ENCODE results near the gene BCL11A.

Gene BCL11A

DNA sequence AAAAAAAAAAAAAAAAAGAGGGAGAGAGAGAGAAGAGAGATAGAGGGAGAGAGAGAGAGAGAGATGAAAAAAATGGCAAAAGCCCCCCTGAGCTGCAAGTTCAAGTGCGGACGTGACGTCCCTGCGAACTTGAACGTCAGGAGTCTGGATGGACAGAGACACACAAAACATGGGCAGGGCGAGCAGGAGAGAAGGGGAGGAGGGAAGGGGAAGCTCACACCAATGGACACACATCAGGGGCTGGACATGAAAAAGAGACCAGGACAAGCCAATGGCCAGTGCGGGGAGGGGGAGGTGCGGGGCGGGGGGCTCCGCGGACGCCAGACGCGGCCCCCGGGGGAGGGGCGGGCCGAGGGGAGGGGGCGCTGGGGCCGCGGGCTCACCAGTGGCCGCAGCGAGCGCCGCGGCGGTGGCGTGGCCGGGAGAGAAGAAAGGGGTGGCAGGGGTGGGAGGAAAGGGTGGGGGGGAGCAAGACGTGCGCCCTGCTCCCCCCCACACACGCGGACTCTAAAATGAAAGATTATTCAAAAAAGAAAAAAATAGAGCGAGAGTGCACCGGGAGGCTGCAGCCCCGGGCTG is at the start of gene BCL11A:
TSS of gene BCL11A (minus strand) at position 160 of the 579 bp plus-strand sequence. CDS start 384 bp downstream, outside the sequence.
- no peak for DNase-seq (ENCODE audit: low spot score)

DNA sequence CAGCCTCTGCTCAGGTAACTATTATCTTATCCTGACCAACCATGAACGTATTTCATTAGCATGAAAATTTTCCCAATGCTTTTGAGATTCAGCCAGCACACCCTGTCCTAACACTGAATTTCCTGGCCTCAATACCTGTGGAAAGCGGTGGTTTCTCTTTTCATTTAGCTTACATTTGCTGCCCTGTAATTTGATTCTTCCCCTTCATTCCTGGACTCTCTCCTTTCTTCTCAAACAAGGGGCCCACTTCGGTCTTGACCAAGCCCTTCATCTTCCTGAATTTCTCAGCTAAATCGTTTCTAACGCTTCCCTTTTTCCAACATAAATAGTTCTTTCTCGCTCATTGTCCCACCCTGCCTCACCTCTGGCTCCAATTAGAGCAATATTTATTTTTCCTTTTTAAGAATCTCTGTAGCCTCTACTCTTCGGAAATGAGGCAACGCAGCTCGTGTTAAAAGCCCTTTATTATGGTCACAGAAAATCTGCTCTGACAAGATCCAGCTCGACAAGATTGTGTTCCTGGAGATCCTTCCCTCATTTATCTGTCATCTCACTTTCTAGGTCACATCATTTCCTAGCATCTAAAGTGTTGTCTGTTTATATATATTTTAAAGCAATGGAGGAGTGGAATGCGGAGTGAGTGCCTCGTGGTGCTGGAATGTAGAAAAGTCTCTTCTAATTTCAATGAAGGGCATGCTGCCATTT is 49.5 kb upstream of the BCL11A start:
- no peak for DNase-seq (ENCODE audit: low spot score)

DNA sequence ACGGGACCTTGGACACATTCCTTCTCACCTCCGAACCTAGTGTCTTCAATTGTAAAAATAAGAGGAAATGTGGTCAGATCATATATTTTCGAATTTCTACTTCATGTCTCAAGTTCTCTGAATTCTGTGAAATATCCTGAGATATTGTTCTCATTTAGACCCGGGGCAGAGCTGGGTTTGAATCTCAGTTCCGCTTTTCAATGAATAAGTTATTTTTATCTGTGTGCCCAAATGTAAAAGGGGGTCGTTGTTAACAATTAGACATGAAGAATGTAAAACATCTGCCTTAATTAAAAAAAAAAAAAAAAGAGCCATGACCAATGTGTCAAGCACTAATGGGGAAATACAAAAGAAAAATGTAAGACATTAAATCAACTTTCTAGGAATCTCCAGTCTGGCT is 48.9 kb upstream of the BCL11A start:
- DNase-seq (ENCODE audit: low spot score), result no peak

DNA sequence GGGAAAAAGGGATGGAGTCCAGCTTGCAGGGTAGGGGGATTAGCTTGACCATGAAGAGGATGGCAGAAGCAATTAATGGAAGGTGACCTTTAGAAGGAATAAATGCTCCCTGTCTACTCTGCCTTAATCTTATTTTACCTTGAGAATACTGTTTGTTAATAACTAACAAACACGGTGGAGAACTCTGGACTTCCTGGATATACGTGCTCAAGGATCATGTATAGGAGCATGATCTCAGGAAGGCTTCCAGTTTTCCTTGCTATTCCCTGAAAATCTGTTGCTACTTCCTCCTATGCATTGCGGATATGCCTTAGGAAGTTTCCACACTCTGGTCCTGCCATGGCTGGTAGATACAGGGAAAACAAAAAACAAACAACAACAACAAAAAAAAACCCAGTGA is 44.8 kb upstream of the BCL11A start:
- DNase-seq (ENCODE audit: low spot score), result no peak

DNA sequence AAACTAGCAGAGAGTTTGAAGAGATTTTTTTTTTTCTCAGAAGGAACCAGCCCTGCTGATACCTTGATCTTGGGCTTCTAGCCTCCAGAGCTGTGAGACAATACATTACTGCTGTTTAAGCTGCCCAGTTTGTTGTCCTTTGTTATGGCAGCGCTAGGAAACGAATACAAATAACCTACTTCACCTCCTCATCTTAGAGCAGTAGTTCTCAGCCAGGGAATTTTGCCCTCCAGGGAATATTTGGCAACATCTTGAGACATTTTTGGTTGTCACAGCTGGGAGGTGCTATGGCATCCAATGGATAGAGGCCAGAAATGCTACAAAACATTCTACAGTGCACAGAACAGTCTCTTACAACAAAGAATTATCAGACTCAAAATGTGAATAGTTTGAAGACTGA is 43.9 kb upstream of the BCL11A start:
- no peak for DNase-seq (ENCODE audit: low spot score)

DNA sequence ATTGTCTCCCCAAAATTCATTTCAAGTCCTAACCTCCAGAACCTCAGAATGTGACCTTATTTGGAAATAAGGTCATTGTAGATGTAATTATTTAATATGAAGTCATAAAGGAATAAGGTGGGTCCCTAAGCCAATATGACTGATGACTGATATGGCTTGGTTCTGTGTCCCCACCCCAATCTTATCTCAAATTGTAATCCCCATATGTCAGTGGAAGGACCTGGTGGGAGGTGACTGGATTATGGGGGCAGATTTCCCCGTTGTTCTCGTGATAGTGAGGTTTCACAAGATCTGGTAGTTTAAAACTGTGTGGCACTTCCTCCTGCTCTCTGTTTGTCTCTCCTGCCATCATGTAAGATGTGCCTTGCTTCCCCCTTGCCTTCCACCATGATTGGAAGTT is 43.0 kb upstream of the BCL11A start:
- DNase-seq (ENCODE audit: low spot score), result no peak

DNA sequence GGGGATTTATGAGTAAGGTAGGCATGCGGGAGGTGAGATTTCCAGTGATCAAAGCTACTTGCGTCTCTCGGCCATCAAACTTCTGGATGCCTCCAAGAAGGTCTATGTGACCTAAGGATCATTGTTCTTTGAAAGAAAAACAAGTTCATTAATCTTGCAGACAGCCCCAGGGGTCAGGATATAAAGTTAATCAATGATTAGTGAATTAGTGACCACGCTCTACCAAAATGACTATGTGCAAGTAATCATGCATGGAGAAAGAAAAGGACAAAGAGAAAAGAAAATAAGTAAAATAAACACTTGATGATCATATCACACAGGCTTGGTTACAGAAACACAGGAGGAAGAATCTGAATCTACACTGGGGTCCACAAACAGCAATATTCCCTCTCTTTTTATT is 42.5 kb upstream of the BCL11A start:
- DNase-seq (ENCODE audit: low spot score), result no peak

DNA sequence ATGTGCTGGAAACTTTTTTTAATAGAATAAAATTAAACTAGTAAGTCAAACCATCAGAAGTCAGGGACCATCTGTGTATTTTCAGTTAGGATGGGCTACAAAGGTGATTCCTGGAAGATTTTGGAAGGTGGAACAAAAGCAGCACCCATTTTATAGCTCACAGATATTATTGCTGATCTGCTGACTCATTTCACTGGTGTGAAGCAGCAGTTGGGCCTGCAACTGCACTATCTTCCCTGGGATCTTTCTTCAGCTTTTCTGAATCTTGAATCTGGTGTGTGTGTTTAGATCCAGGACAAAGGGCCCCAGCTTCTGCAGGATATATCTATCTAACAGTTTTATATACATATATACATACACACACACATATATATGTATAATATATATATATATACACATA is 35.6 kb upstream of the BCL11A start:
- DNase-seq (ENCODE audit: low spot score), result no peak

DNA sequence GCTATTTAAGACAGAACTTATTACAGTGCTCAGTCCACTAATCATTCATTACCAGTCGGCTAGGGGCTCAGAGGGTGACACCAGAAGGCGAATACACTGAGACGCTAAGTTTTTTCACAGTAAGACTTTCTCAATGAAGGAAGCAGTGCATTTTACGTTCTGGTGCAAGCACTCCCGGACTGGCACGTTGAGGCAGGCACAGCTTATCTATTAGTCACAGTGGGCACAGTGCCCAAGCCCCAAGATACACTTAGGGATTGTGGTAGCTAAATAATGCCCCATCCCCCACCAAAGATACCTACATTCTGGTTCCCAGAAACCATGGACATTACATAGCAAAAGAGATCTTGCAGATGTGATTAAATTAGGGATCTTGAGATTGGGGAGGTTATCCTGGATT is 32.6 kb upstream of the BCL11A start:
- DNase-seq (ENCODE audit: low spot score), result no peak

DNA sequence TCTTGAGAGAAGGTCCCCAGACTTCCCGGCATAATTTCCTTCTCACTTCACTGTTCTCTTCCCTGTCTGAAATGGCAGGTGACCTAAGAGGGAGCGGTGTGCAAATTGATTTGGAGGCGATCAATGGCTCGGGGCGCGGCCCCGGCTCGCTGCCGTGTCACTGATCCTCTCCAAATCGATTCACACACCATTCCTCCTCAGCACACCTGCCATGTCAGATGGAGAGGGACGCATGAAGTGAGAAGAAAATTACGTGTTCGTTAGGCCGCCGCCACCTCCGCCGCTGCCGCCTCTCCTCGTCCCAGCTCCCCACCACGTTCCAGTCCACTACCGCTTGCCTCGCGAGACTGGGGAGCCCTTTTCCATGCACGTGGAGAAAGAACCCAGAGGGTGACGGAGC is 31.8 kb upstream of the BCL11A start:
- no peak for DNase-seq (ENCODE audit: low spot score)

DNA sequence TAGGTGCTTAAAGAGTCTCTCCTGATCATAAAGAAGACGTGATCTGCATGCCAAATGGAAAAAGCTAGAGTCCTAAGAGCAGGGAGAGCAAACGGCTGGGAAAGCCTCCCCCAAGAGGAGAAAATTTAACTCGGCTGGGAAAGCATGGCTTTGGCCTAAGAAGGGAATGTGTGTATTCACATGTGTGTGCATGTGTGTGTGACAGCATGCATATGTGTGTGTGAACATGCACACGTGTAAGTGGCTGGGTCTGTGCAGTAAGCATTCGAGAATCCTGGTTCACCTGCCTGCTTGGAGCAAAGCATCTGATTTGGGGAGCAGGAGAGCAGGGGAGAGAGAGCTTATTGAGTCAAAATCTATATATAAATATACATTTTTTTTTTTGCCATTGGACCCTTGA is 30.1 kb upstream of the BCL11A start:
- no peak for DNase-seq (ENCODE audit: low spot score)

DNA sequence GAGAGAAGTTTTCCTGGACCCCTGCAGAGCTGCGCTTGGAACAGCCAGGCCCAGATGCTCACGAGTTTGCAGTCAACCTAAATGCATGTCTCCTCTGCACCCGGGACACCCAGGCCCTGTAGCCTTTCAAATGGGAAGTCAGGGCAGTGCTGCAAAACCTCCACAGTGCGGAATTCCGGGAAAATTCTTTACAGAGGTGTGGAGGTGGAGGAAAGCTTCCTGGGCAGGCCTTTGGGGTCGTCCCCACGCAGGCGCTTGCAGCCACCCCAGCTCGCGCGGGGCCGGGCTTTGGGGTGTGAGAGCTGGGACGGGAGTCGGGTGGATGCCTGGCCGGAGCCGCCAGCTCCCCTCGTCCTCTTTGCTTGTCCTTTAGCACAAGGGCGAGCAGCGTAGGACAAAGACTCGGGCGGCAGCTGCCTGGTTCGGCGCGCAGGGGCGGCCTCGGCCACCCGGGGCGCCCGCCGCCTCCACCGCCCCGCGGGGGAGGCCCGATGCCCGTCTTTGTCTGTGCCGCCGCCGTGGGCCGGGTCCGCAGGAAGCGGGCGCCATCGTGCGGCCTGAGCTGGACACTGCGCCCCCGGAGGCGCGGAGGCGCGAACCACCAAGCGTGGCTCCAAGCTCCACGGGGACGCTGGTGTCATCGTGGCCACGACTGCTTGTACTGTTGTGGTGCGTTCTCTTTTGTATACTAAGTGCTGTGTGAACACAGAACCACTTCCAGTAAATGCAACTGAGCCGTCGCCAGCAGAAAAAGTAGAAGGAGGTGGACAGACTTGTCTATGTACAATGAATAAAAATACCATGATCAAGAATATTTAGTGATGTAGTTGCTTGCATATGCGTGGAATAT is 28.2 kb upstream of the BCL11A start:
- DNase-seq (ENCODE audit: low spot score), result peak; percentile 63

DNA sequence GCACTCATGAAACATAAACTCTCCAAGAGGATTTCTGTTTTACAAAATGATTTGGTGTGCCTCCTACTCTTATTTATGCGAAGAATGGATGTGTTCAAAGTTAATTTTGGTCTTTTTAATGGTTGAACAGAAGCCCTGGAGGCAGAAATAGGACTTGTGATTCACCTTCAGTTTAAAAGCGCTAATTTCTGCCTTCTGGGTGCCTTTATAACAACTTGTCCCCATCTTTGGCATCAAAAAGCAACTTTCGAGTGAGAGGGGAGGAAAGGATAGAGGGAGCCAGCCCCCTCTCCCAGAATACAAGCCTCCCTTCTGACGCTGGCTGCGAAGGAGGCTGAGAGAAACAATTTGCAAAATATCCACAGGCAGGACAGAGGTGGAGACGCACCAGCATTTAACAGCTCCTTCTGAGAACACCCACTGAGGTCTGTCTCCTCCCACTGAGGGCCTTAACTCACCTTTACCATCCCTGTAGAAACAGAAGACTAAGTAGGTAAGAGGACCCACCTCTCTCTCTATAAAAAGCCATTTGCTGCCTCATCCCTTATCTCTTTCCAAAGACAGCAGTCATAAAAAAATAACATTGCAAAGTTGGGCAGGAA is 24.3 kb upstream of the BCL11A start:
- no peak for DNase-seq (ENCODE audit: low spot score)

DNA sequence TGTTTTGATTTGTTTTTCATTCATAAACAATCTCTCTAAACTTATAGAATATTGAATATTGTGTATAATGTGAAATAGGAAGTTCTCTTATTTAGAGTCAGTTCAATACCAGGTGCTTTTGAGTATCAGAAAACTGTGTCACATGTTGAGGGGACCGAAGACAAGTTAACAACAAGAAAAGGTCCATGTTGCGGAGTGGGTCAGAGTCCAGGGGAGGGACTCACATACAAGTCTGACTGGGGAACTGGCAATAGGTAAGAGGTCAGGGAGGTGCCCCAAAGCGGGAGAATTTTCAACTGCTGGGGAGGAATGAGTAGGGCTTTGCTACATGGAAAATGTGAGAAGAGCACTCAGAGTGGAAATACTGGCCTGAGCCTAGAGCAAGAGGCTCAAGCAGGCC is 19.8 kb upstream of the BCL11A start:
- DNase-seq (ENCODE audit: low spot score), result no peak

DNA sequence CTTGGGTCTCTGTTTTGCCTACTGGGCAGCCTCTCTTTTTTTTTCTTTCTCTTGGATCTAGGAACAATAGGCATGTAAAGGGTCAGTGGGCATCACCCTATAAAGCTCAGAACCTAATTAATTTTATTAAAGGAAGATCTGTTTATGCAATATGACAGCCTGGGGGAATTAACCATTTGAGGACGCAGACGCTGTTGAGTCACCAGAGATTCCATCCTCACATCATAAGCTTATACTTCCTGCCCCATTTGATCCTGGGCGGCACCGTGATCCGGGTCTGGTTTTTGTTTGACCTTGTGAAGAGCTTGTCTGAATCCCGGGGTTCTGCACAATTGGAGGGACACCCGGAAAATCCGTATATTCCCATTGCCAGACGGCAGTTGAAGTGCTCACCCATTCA is 16.8 kb upstream of the BCL11A start:
- no peak for DNase-seq (ENCODE audit: low spot score)

DNA sequence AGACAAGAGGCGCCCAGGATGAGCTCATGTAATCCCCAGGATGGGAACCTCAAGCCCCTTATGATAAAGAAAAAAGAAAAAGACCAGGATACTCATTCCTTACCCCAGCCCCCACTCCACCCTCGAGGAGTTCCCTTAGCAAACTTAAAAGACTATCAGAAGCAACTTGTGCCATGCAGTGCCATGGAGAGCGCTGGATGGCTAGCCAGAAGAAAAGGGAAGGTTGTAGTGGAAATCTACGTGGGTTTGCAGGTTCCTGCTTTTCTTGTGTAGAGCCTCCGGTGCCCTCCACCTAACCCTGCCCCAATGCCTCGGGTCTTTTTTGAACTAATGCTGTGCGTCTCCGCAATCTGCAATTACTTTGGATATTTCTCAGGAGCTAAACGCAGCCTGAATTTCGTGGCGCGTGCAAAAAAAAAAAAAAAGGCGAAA is 16.2 kb upstream of the BCL11A start:
- DNase-seq (ENCODE audit: low spot score), result no peak

DNA sequence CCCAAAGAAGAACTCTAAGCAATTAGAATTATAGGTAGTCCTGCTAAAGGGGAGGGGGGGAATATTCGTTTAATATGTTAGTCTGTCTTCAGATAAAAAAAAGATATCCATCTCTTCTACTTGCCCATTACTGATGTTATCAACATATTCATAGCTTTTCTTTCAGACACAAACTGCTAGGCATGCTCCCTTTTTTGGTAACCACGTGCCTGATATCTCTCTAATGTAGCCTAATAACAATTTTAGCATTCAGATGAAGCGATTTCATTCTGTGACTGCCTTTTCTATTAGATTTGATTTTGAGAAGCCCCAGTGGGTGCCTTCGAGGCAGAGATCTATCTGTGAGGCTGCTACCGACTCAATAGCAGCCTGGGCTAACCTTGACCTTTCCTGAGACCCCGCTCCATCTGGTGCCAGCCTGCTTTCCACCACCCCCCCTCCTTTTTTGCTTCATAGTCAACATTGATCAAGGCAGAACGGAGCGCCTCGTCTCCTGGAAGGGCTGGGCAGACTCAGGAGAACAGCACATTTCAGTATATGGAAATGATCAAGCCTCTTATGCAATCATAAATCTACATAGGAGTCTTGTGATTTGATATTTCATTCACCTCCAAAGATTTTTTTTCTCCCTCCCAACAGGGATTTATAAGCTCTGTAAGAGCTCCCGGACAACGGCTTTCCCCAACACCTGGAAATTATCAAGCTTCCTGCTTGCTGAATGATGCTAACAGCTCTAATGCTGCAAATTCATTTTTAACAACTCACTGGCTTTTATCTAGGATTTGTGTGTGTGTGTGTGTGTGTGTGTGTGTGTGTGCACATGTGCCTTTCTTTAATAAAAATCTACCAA is 14.7 kb upstream of the BCL11A start:
- no peak for DNase-seq (ENCODE audit: low spot score)

DNA sequence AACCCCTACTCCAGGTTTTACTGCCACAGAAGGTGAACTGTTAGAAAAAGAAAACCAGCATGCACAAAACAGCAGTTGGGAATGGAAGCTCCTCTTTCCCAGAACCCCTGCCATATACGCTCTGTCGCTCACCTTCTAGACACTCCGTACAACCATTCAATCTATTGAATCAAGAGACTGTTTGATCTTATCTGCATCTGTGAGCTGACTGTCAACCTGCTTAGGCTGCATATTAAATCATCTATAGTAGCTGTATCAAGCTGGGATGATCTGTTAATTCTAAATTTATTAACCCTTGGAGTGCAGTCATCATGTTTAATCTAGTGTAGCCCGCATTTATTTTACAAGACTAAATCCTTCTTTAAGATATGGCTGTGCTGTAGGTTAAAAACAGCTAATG is 13.6 kb upstream of the BCL11A start:
- DNase-seq (ENCODE audit: low spot score), result no peak

DNA sequence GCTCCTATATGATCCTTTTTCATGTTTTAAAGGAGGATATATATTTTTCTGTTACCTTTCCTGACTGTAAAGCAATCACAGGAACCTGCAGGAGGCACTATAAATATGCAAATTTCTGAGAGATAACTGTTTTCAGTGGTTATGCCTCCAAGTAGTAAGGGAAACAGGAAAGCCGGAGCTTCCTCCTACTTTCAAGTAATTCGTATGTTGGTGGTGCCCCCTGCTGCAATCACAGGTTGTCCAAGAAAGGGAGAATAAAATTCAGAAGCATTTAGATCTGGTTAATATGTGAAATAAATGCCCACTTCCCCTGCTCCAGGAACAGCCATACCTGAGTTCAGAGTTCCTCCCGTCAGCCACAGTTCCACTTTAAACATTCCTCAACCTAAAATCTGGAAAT is 12.0 kb upstream of the BCL11A start:
- no peak for DNase-seq (ENCODE audit: low spot score)

DNA sequence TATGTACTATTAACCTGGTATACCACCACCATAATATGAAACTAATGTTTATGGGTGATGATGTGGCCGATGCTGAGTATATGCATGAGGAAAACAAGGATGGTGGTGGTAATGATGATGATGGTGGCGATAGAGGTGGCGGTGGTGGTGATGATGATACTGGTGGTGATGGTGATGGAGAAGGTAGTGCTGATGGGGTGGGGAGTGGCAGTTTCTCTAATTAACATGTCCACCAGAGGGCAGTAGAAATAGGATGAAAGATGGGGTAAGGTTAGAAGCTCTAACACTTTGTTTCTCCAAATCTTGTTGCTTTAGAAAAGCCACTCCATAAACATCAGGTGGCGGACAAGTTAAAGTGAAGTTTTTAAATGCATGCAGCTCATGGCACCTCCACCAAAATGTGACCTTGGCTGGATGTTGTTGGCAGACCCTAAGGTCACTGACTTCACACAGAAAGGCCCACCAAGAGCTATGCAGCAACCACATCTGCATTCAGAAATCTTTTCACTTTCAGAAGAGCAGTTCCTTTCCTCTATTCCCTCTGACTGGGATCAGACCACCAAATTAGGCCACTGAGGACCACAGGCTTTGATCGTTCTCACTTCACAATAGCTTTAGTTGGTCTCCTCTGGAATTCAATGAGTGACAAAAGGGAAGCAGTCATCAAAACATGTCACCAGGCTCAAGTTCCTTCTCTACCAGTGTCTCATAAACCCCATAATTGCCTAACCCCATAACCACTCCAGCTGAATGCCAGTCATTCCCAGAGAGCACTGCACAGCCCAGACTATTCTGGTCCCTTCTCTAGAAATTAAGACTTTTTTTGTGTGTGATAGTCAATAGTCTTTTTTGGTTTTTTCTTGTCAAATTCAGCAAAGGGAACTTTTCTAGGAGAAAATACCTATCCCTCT is 7.5 kb upstream of the BCL11A start:
- peak; percentile 61 for DNase-seq (ENCODE audit: low spot score)

DNA sequence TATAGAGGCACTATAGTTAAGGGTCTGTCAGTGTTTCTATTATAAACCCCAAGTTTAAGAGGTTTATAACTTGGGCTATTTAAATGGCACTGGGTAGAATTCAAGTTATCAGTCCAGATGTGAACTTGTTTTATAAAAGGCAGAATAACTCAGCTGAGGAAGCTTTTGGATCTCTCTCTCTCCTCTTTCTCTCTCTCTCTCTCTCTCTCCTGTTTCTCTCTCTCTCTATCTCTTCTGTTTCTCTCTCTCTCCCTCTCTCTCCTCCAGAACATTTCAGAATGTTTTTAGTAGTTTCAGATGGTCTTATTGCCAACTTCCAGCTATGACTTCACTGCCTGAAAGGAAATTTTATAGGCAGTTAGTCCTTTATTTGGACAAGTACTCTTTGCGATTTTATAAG is 6.4 kb upstream of the BCL11A start:
- no peak for DNase-seq (ENCODE audit: low spot score)
